Measurements from ENCODE around the gene RAB39B. TPM values are rescaled to one million over a fixed set of nuclear protein-coding genes. Genes with fewer than 3 reads are reported as not detected.

The RAB39B gene, protein sequence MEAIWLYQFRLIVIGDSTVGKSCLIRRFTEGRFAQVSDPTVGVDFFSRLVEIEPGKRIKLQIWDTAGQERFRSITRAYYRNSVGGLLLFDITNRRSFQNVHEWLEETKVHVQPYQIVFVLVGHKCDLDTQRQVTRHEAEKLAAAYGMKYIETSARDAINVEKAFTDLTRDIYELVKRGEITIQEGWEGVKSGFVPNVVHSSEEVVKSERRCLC
- total RNA-seq = 1 to 10 TPM; 4.7 to 6.6 (median 6.3) TPM
- total RNA-seq (2013) = 10.2 TPM

DNA sequence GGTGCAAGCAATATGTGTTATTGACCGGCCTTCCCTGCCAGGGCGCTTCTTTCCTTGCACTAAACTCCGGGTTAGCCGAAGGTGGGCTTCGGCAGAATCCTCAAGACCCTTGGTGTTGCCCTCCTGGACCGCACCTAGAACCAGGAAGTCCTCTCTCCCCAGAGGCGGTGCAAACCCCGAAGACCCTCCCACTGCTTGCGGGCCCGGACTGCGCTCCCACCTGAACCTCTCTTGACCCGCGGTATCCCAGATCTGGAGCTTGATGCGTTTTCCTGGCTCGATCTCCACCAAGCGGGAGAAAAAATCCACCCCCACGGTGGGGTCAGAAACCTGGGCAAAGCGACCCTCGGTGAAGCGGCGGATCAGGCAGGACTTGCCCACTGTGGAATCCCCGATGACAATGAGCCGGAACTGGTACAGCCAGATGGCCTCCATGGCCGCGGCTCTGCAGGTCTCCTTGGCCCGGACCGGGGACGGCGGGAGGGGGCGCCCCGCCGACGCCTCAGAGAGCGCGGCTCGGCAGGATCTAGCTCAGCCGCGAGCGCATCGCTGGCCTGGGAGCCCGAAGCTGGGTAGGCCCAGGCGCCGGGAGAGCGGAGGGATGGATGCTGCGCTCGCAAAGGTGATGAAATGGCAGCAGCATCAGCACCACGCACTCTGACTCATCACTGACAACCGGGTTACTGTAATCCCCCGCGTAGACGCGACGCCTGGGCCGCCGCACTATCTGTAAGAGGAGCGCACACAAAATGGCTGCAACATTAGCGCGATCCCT, at the start of gene RAB39B:
TSS of gene RAB39B (minus strand) at position 638 of the 775 bp plus-strand sequence. CDS start at position 435, 203 bp downstream.
- H3K36me3 ChIP-seq (ENCODE audit: control insufficient read depth, insufficient read depth, low read length) = no peaks in the 10 kb centered on the region
- H3K9me3 ChIP-seq (ENCODE audit: control insufficient read depth, insufficient read depth, low read length) = no peaks in the 10 kb centered on the region
- H3K27me3 ChIP-seq (ENCODE audit: control insufficient read depth, insufficient read depth, low read length) = no peaks in the 10 kb centered on the region
- peaks cover 6 to 15% of the 10 kb centered on the region in 2 donors for H3K4me1 Mint-ChIP-seq
- intact Hi-C loops (cut with micrococcal nuclease) = no loop called here
- H3K27ac ChIP-seq (ENCODE audit: low read length) = peak within 1 kb of the TSS; percentile 89
- H3K27me3 Mint-ChIP-seq (ENCODE audit: low read depth in 2 of 2) = peaks cover 0 to 6% of the 10 kb centered on the region in 2 donors
- peak within 1 kb of the TSS; percentile 85 for H3K4me3 ChIP-seq (ENCODE audit: low read length)
- DNase-seq (peak; percentile 43 to 82), ATAC-seq (peak; percentile 89 to 94 (median 89))
- peaks cover 5% of the 10 kb centered on the region for H3K4me1 ChIP-seq (ENCODE audit: control insufficient read depth, insufficient read depth, low read length)
- H3K4me3 Mint-ChIP-seq = peak within 1 kb of the TSS; percentile 18
- H3K9me3 Mint-ChIP-seq = no peaks in the 10 kb centered on the region
- TF ChIP-seq, protein P1, sequence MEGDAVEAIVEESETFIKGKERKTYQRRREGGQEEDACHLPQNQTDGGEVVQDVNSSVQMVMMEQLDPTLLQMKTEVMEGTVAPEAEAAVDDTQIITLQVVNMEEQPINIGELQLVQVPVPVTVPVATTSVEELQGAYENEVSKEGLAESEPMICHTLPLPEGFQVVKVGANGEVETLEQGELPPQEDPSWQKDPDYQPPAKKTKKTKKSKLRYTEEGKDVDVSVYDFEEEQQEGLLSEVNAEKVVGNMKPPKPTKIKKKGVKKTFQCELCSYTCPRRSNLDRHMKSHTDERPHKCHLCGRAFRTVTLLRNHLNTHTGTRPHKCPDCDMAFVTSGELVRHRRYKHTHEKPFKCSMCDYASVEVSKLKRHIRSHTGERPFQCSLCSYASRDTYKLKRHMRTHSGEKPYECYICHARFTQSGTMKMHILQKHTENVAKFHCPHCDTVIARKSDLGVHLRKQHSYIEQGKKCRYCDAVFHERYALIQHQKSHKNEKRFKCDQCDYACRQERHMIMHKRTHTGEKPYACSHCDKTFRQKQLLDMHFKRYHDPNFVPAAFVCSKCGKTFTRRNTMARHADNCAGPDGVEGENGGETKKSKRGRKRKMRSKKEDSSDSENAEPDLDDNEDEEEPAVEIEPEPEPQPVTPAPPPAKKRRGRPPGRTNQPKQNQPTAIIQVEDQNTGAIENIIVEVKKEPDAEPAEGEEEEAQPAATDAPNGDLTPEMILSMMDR (IDR thresholded peaks at IDR 0.05) = no peak
- H3K36me3 Mint-ChIP-seq = no peaks in the 10 kb centered on the region
- under 1% methylated on average over 56 of the region's 58 CpGs for WGBS (ENCODE audit: insufficient coverage)
- peak within 1 kb of the TSS; percentile 44 to 83 for H3K27ac Mint-ChIP-seq

DNA sequence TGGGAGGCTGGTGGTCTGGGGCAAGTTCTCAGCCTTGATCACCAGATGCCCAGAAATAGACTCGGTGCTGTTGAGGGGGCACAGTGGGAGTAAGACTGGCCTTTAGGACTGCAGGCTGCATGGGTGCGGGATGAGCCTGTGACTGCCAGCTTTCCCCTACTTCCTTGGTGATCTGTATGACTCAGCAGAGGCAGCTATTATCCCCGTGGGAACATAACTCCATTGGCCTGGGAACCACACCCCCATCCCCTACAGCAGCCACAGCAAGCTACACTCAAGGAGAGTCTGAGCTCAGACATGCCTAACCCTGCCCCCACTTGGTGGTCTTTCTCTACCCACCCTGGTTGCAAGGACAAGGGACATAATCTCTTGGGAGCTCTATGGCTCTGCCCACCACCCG, 49.5 kb upstream of the RAB39B start:
- H3K4me1 Mint-ChIP-seq = no peaks in the 10 kb centered on the region
- DNase-seq = no peak
- Histone ChIP-seq H3K36me3 (ENCODE audit: control insufficient read depth, insufficient read depth, low read length) (no peaks in the 10 kb centered on the region), H3K4me3 (ENCODE audit: low read length) (no peak overlapping the region), H3K4me1 (ENCODE audit: control insufficient read depth, insufficient read depth, low read length) (no peaks in the 10 kb centered on the region), H3K9me3 (ENCODE audit: control insufficient read depth, insufficient read depth, low read length) (no peaks in the 10 kb centered on the region), H3K27ac (ENCODE audit: low read length) (no peak overlapping the region), H3K27me3 (ENCODE audit: control insufficient read depth, insufficient read depth, low read length) (no peaks in the 10 kb centered on the region)
- ATAC-seq = no peak
- intact Hi-C loops (cut with micrococcal nuclease) = no loop called here
- peaks cover 7% of the 10 kb centered on the region for H3K36me3 Mint-ChIP-seq
- TF ChIP-seq, protein P1 (IDR thresholded peaks at IDR 0.05) = no peak
- WGBS (ENCODE audit: insufficient coverage) = 84% methylated on average over 4 of the region's 4 CpGs
- peaks cover 0 to 2% of the 10 kb centered on the region in 2 donors for H3K27me3 Mint-ChIP-seq (ENCODE audit: low read depth in 2 of 2)
- peaks cover 0 to 8% of the 10 kb centered on the region in 2 donors for H3K9me3 Mint-ChIP-seq
- H3K27ac Mint-ChIP-seq = no peak overlapping the region
- no peak overlapping the region for H3K4me3 Mint-ChIP-seq

DNA sequence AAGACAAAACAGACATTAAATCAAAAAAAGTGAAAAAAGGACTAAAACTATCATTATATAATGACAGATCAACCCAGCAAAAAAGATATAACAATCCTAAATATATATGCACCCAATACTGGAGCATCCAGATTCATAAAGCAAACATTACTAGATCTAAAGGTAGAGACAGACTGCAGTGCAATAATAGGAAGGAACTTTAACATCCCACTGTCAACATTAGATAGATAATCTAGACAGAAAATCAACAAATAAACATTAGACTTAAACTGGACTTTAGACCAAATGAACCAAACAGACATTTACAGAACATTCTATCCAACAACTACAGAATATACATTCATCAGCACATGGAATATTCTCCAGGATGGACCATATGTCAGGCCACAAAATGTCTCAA, 29.5 kb upstream of the RAB39B start:
- TF ChIP-seq, protein P1 (IDR thresholded peaks at IDR 0.05) = no peak
- Histone ChIP-seq H3K4me3 (ENCODE audit: low read length) (no peak overlapping the region), H3K36me3 (ENCODE audit: control insufficient read depth, insufficient read depth, low read length) (no peaks in the 10 kb centered on the region), H3K27ac (ENCODE audit: low read length) (no peak overlapping the region), H3K27me3 (ENCODE audit: control insufficient read depth, insufficient read depth, low read length) (no peaks in the 10 kb centered on the region), H3K9me3 (ENCODE audit: control insufficient read depth, insufficient read depth, low read length) (no peaks in the 10 kb centered on the region), H3K4me1 (ENCODE audit: control insufficient read depth, insufficient read depth, low read length) (no peaks in the 10 kb centered on the region)
- H3K36me3 Mint-ChIP-seq = no peaks in the 10 kb centered on the region
- ATAC-seq (no peak), DNase-seq (no peak)
- H3K27ac Mint-ChIP-seq = no peak overlapping the region
- H3K27me3 Mint-ChIP-seq (ENCODE audit: low read depth in 2 of 2) = peaks cover 2 to 8% of the 10 kb centered on the region in 2 donors
- H3K9me3 Mint-ChIP-seq = peaks cover 0 to 2% of the 10 kb centered on the region in 2 donors
- intact Hi-C loops (cut with micrococcal nuclease) = no loop called here
- H3K4me1 Mint-ChIP-seq = no peaks in the 10 kb centered on the region
- no peak overlapping the region for H3K4me3 Mint-ChIP-seq

Measured in natural killer cell (primary cell).